Stimulated activated CD4-positive, alpha-beta T cell treated with anti-CD3 and anti-CD28 coated beads, Interleukin-15, amount 100 ng/mL, for 1 hour (primary cell): ENCODE measurements around the gene CCDC93.
"Not testable (repeated sequence)": the region's sequence is repeated elsewhere in the genome, so short reads cannot be mapped to it uniquely, and the experiment has no call there.

ENCODE experiments used
- DNase-seq, 2 donors: peaks; one replicate each; pipeline ENCODE4 v3.0.0-alpha.2; 2020; ENCODE audit warnings: low read depth in 1 of 2, low spot score in 1 of 2

CCDC93 gene

DNA sequence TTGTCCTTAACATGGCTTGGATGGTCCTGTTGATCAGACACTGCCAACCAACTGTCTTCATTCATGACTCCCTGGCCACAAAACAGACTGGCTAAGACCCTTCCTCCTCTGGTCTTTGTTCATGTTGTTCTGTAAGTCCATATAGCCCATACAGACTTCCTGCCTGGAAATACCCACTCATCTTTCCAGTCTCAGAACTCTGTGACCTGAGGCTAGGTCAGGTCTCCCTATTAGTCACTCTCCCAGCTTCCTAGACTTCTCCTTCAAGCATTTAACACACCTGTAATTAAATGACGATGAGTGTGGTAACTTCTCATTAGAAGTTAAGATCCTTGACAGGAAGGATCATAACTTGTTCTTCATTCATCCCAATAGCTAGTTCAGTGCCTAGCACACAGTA is 56.3 kb downstream of the CCDC93 start:
- DNase-seq, result no peak

- no peak for DNase-seq
Observed at GRCh38 chr2:117956036-117956796, 57.7 kb downstream of the CCDC93 start.

DNA sequence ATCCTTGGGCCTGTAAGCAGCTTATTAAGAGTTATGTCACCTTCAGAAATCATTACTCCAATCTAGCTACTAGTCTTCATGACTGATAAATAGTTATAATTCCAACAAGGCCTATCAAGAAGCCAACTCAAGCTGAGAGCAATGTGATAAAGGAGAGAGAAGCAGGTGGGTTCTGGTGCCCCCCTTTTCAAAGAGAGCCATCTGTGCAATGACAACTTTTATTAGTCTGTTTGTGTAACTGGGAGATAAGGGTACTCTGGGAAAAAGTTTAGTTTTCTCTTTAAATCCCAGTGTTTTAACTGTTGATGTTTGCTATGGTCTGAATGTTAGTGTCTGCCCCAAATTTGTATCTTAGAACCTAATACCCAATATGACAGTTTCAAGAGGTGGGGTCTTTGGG is 60.6 kb downstream of the CCDC93 start:
- DNase-seq, result no peak

GRCh38 chr2:117952701-117953100 is 61.2 kb downstream of the CCDC93 start:
- DNase-seq, result no peak

DNA sequence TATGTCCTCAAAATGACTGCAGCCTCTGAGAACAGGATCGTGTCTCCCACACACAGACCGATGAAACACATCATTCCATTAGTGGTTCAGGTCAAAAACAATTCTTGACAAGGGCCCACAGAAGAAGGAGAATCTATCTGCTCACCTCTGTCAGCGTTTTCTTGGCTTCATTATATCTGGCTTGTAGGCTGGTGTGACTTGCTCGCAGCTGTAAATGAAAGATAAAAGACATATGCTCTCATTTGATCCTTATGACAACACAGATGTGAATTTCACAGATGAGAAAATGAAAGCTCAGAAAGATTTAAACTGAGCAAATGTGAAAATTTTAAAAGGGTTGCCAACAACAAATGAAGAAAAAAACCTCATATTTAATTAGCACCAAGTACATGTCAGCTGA is 61.6 kb downstream of the CCDC93 start:
- DNase-seq, result no peak

DNA sequence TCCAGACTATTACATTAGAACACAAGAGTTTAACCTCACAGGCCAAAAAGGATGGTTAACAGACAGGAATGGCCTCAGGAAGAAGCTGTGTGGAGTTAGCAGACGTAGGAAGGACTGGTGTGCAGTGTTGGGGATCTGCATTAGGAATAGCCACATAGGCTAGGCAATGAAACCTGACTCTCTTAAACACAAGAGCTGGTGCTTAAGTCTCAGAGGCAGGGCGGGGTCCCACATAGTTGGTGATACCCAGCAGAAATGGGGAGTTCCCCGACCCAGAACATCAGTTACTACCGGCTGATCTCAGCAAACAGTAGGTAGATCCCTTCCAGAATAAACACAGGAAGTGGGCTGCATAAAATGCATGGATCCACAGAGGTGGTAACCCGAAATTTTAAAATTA is 64.1 kb downstream of the CCDC93 start:
- DNase-seq, result no peak

DNA sequence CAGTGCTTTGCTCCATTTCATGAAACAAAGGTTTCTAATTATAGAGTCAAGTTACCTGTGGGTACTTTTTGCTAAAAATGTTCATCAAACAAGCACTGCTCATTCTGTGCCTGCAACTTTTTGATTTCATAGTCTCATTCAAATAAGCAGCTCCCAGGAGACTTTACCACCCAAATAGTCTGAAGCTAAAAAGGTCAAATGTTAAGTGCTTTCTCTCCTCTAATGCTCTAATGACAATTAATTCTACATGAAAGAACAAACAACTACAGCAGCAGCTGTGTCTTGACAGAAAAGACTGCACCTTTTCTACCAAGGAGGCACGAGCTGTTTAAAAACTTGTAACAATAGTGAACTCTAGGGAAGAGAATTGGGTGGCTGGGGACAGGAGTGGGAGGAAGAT is 65.3 kb downstream of the CCDC93 start:
- no peak for DNase-seq

DNA sequence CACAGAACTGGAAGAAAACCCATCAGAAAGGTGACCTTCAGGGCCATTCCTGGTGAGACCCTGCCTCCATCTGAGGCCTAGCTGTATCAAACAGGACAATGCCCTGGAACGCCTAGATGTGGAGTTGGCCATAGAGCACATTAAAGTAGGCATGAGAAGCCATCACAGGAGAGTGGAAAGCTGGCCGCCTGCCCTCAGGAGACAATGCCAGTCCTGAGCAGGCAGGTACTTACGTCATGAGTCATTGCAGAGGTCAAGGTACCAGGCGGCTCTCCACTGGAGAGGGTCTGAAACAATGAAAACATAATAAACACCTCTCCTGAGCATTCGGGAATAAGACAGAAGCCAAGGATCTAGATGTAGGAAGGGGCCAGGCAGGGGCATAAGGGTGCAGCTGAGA is 68.6 kb downstream of the CCDC93 start:
- no peak for DNase-seq

- DNase-seq, result no peak
Observed at GRCh38 chr2:117944816-117945215, 69.1 kb downstream of the CCDC93 start.

- DNase-seq, result no peak
Observed at GRCh38 chr2:117943013-117943672, 70.7 kb downstream of the CCDC93 start.

- no peak for DNase-seq
Observed at GRCh38 chr2:117942551-117942950, 71.3 kb downstream of the CCDC93 start.

DNA sequence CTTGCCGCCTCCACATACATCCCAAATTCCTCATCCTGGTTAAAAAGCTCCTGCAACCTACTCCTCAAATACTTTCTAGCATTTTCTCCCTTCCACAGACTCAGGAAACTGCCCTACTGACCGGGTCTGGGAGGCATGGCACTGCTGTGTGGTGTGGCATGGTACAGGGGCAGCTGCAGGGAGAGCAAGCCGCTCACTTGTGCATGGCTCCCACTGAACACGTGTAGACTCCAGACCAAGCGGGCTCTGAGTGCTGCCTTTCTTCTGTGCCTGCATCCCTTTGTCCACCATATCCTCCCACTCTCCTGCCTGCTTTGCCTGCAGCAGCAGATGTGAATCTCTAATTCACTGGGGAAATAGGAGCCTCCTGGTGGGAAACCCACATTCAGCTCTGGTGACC is 72.2 kb downstream of the CCDC93 start:
- no peak for DNase-seq

GRCh38 chr2:117940436-117940835 is 73.4 kb downstream of the CCDC93 start:
- DNase-seq, result no peak

GRCh38 chr2:117938611-117939010 is 75.3 kb downstream of the CCDC93 start:
- no peak for DNase-seq

- DNase-seq, result no peak
Observed at GRCh38 chr2:117936871-117937428, 76.9 kb downstream of the CCDC93 start.

DNA sequence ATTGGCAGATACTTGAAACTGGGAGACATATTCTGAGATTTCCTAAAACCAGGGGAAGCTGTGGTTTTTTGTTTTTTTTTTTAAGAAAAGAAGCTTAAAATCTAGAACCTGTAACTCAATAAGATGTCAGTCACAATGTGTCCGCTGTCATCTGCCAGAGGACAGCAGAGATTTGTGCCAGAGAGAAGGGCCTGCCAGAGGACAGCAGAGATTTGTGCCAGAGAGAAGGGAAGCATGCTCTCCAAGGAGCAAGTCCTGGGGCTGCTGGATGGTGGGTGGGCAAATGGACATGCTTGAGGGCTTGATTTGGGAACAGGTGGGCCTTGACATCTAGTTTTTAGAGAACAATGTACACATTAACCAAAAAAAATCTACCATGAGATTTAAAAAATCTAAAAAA is 77.9 kb downstream of the CCDC93 start:
- no peak for DNase-seq

GRCh38 chr2:117935456-117935855 is 78.4 kb downstream of the CCDC93 start:
- no peak for DNase-seq

- DNase-seq, result no peak
Observed at GRCh38 chr2:117933884-117934354, 80.0 kb downstream of the CCDC93 start.

GRCh38 chr2:117931978-117932377 is 81.9 kb downstream of the CCDC93 start:
- no peak for DNase-seq

DNA sequence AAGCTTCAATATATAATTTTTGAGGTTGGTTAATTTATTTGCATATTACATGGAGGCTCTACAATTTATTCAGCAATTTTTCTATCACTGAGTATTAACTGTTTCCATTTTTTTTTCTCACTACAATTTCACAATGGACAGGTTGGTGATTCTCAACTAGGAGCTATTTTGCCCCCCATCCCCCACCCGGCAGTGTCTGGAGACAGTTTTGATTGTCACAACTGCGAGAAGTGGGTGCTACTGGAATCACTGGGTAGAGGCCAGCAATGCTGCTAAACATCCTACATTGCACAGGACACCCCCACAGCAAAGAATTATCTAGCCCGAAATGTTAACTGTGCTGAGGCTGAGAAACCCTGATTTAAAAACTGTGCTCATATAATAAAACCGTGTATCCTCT is 82.6 kb downstream of the CCDC93 start:
- no peak for DNase-seq

GRCh38 chr2:117930775-117931174 is 83.1 kb downstream of the CCDC93 start:
- no peak for DNase-seq

DNA sequence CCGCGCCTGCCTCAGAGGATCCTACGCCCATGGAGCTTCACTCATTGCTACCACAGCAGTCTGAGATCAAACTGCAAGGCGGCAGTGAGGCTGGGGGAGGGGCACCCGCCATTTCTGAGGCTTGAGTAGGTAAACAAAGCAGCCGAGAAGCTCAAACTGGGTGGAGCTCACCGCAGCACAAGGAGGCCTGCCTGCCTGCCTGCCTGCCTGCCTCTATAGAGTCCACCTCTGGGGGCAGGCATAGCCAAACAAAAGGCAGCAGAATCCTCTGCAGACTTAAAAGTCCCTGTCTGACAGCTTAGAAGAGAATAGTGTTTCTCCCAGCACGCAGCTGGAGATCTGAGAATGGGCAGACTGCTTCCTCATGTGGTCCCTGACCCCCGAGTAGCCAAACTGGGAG is 90.4 kb downstream of the CCDC93 start:
- DNase-seq, result not testable (repeated sequence)
